PFSK-1 (cell line): Measurements from ENCODE around the gene PTPRN2.

Source experiments
- FOXP2 ChIP-seq: optimal IDR thresholded peaks from 2 replicates; pipeline ENCODE3; 2011; ENCODE audit warnings: borderline replicate concordance, control low read depth, inconsistent platforms; ENCODE audit not compliant: insufficient read depth; ENCODE audit errors: extremely low read length, extremely low read depth
- POLR2AphosphoS5 ChIP-seq: IDR thresholded peaks from 2 replicates; pipeline ENCODE4 v1.6.1; 2012; ENCODE audit warnings: low read depth, mild to moderate bottlenecking, control low read depth, low read length, moderate library complexity
- SIN3A ChIP-seq: IDR thresholded peaks from 2 replicates; pipeline ENCODE4 v1.6.1; 2012; ENCODE audit warnings: mild to moderate bottlenecking, low read length, moderate library complexity, borderline replicate concordance; ENCODE audit not compliant: insufficient read depth
- TAF1 ChIP-seq: IDR thresholded peaks from 2 replicates; pipeline ENCODE4 v1.6.1; 2012; ENCODE audit warnings: low read length, control low read depth, borderline replicate concordance; ENCODE audit not compliant: insufficient read depth
- TF ChIP-seq, protein P1 (sequence below), 2 experiments: IDR thresholded peaks; 2 replicates each; pipeline versions ENCODE4 v1.6.1 to v1.8.0; 2011 to 2012; ENCODE audit warnings: low read depth in 2 of 2, low read length in 2 of 2, control low read depth in 1 of 2, inconsistent platforms in 1 of 2, mild to moderate bottlenecking in 1 of 2, moderate library complexity in 1 of 2; ENCODE audit not compliant: insufficient read depth in 1 of 2

GRCh38 chr7:157645539-157645938 is 942.1 kb downstream of the PTPRN2 start:
- TF ChIP-seq POLR2AphosphoS5 (no peak), SIN3A (no peak), FOXP2 (no peak), TAF1 (no peak)
- TF ChIP-seq, protein P1, sequence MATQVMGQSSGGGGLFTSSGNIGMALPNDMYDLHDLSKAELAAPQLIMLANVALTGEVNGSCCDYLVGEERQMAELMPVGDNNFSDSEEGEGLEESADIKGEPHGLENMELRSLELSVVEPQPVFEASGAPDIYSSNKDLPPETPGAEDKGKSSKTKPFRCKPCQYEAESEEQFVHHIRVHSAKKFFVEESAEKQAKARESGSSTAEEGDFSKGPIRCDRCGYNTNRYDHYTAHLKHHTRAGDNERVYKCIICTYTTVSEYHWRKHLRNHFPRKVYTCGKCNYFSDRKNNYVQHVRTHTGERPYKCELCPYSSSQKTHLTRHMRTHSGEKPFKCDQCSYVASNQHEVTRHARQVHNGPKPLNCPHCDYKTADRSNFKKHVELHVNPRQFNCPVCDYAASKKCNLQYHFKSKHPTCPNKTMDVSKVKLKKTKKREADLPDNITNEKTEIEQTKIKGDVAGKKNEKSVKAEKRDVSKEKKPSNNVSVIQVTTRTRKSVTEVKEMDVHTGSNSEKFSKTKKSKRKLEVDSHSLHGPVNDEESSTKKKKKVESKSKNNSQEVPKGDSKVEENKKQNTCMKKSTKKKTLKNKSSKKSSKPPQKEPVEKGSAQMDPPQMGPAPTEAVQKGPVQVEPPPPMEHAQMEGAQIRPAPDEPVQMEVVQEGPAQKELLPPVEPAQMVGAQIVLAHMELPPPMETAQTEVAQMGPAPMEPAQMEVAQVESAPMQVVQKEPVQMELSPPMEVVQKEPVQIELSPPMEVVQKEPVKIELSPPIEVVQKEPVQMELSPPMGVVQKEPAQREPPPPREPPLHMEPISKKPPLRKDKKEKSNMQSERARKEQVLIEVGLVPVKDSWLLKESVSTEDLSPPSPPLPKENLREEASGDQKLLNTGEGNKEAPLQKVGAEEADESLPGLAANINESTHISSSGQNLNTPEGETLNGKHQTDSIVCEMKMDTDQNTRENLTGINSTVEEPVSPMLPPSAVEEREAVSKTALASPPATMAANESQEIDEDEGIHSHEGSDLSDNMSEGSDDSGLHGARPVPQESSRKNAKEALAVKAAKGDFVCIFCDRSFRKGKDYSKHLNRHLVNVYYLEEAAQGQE (IDR thresholded peaks at IDR 0.05; ENCODE audit: insufficient read depth in 1 of 2, low read depth in 2 of 2, low read length in 2 of 2), result no peak
